A673 (cell line): ENCODE measurements around the gene HYI. TPM values are rescaled to one million over a fixed set of nuclear protein-coding genes. Genes with fewer than 3 reads are reported as not detected.

Experiments used
- BruUV-seq: library from RNA; stranded (reverse); fragments of 400-500 nt; replicated peaks from 2 replicates; lab custom pipeline; 2021; lab: Mats Ljungman, UMichigan
- CTCF ChIA-PET: fragments of 300-600 bp; sonication (Branson Sonifier 250); formaldehyde crosslinking; loops from one replicate; lab custom pipeline; 2022; ENCODE audit warnings: antibody characterized with exemption; lab: Charles Lee
- POLR2A ChIA-PET: fragments of 300-600 bp; sonication (Branson Sonifier 250); formaldehyde crosslinking; loops from one replicate; lab custom pipeline; 2022; ENCODE audit warnings: antibody characterized with exemption; ENCODE audit not compliant: low non-redundant PET; lab: Charles Lee
- DNase-seq: peaks from one replicate; pipeline ENCODE4 v3.0.0-alpha.2; 2015; ENCODE audit warnings: low spot score
- H3K27ac ChIP-seq: fragments of 200-600 bp; sonication (generic); 2 replicates; pipeline ENCODE4 v1.5.1; 2016; ENCODE audit warnings: mixed run types, low read depth, mild to moderate bottlenecking, mixed read lengths, antibody characterized with exemption, low read length; ENCODE audit not compliant: poor library complexity, severe bottlenecking
- H3K27me3 ChIP-seq: fragments of 200-600 bp; sonication (generic); replicated peaks from 2 replicates; pipeline ENCODE4 v1.6.1; 2017; ENCODE audit warnings: mixed run types, low read depth, mild to moderate bottlenecking, mixed read lengths, antibody characterized with exemption, low read length; ENCODE audit not compliant: insufficient read depth, poor library complexity
- H3K36me3 ChIP-seq: fragments of 200-600 bp; sonication (generic); 2 replicates; pipeline ENCODE4 v1.6.1; 2016; ENCODE audit warnings: mixed run types, mild to moderate bottlenecking, mixed read lengths, antibody characterized with exemption, low read length; ENCODE audit not compliant: insufficient read depth, poor library complexity, severe bottlenecking
- H3K4me1 ChIP-seq: fragments of 200-600 bp; sonication (generic); 2 replicates; pipeline ENCODE4 v1.6.1; 2017; ENCODE audit warnings: mixed run types, mild to moderate bottlenecking, mixed read lengths, antibody characterized with exemption, low read length; ENCODE audit not compliant: insufficient read depth, poor library complexity, severe bottlenecking
- H3K4me3 ChIP-seq: fragments of 200-600 bp; sonication (generic); 2 replicates; pipeline ENCODE4 v1.5.1; 2016; ENCODE audit warnings: low read depth, mixed run types, mild to moderate bottlenecking, mixed read lengths, low read length; ENCODE audit not compliant: poor library complexity, severe bottlenecking
- H3K9me3 ChIP-seq: fragments of 200-600 bp; sonication (generic); 2 replicates; pipeline ENCODE4 v1.6.1; 2016; ENCODE audit warnings: mixed run types, low read depth, mild to moderate bottlenecking, mixed read lengths, antibody characterized with exemption, low read length; ENCODE audit not compliant: poor library complexity, severe bottlenecking
- CTCF ChIP-seq: fragments of 300-800, 200-600 bp; sonication (generic); conservative IDR thresholded peaks from 2 replicates; pipeline ENCODE4 v1.5.1; 2017; ENCODE audit warnings: low read depth, mild to moderate bottlenecking, antibody characterized with exemption, low read length, moderate library complexity, mixed read lengths
- EZH2 ChIP-seq: fragments of 200-600 bp; sonication (generic); IDR thresholded peaks from 2 replicates; pipeline ENCODE4 v1.6.1; 2017; ENCODE audit warnings: borderline replicate concordance, low read depth, mild to moderate bottlenecking, mixed read lengths, antibody characterized with exemption, low read length; ENCODE audit not compliant: poor library complexity, severe bottlenecking
- intact Hi-C: fragments of 100-400 bp; cut with micrococcal nuclease; formaldehyde crosslinking; loops from one replicate; pipeline ENCODE4 v1.10.0; 2022; ENCODE audit not compliant: unreplicated experiment
- total RNA-seq: library from RNA; stranded (reverse); gene quantifications from 2 replicates; pipeline ENCODE4 v1.2.3, GENCODE V29; 2021

The HYI gene
- total RNA-seq, 1 experiment from 2014 or later = 14.8 TPM

- H3K4me3 ChIP-seq = no peak overlapping the region
- CTCF ChIA-PET = no interaction called here
- H3K4me1 ChIP-seq = no peaks in the 10 kb centered on the region
- POLR2A ChIA-PET = no interaction called here
- intact Hi-C loops = no loop called here
- no peak for DNase-seq
- H3K36me3 ChIP-seq = peaks cover 9% of the 10 kb centered on the region
- H3K9me3 ChIP-seq = no peaks in the 10 kb centered on the region
- no TSS peak for BruUV-seq
- no peak overlapping the region for H3K27ac ChIP-seq
- H3K27me3 ChIP-seq = no peaks in the 10 kb centered on the region
- no peak for TF ChIP-seq EZH2
- no peak for TF ChIP-seq CTCF
Observed at GRCh38 chr1:43442756-43443155, 11.0 kb downstream of the HYI start.

- no peak for DNase-seq
- Histone ChIP-seq H3K9me3 (no peaks in the 10 kb centered on the region), H3K4me3 (no peak overlapping the region), H3K4me1 (no peaks in the 10 kb centered on the region), H3K27me3 (no peaks in the 10 kb centered on the region), H3K27ac (no peak overlapping the region), H3K36me3 (peaks cover 3% of the 10 kb centered on the region)
- POLR2A ChIA-PET = no interaction called here
- CTCF ChIA-PET = no interaction called here
- no TSS peak for BruUV-seq
- TF ChIP-seq EZH2 (no peak), CTCF (no peak)
- intact Hi-C loops = no loop called here
Observed at GRCh38 chr1:43441894-43442637, 11.7 kb downstream of the HYI start.

GRCh38 chr1:43441166-43441893 lies 12.4 kb downstream of the HYI start:
- intact Hi-C loops = no loop called here
- Histone ChIP-seq H3K27me3 (no peaks in the 10 kb centered on the region), H3K27ac (no peak overlapping the region), H3K36me3 (peaks cover 2% of the 10 kb centered on the region), H3K9me3 (no peaks in the 10 kb centered on the region), H3K4me3 (no peak overlapping the region), H3K4me1 (peaks cover 6% of the 10 kb centered on the region)
- CTCF ChIA-PET = interaction anchor here (0.6 kb wide), 1 partner anchor 502 kb away, joined by 5 read pairs; no protein-coding TSS in a partner anchor
- TF ChIP-seq CTCF (no peak), EZH2 (no peak)
- DNase-seq = no peak
- BruUV-seq = no TSS peak
- POLR2A ChIA-PET = no interaction called here
